ENCODE results near the gene SLC4A1.

GRCh38 chr17:44310609-44311376 is 42.9 kb upstream of the SLC4A1 start:
- TF ChIP-seq, protein P1, sequence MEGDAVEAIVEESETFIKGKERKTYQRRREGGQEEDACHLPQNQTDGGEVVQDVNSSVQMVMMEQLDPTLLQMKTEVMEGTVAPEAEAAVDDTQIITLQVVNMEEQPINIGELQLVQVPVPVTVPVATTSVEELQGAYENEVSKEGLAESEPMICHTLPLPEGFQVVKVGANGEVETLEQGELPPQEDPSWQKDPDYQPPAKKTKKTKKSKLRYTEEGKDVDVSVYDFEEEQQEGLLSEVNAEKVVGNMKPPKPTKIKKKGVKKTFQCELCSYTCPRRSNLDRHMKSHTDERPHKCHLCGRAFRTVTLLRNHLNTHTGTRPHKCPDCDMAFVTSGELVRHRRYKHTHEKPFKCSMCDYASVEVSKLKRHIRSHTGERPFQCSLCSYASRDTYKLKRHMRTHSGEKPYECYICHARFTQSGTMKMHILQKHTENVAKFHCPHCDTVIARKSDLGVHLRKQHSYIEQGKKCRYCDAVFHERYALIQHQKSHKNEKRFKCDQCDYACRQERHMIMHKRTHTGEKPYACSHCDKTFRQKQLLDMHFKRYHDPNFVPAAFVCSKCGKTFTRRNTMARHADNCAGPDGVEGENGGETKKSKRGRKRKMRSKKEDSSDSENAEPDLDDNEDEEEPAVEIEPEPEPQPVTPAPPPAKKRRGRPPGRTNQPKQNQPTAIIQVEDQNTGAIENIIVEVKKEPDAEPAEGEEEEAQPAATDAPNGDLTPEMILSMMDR (IDR thresholded peaks at IDR 0.05) = no peak
- TF ChIP-seq EP300 (IDR thresholded peaks at IDR 0.05; ENCODE audit: low read depth) = no peak
